IPS-NIHi7 (cell line): Measurements from ENCODE around the gene BTG2.
"Not testable (repeated sequence)": the region's sequence is repeated elsewhere in the genome, so short reads cannot be mapped to it uniquely, and the experiment has no call there.

Source experiments
- DNase-seq: peaks from one replicate; pipeline ENCODE4 v3.0.0; 2012; ENCODE audit warnings: mixed read lengths; ENCODE audit errors: extremely low spot score

BTG2 gene

GRCh38 chr1:203304919-203305808, at the start of gene BTG2:
TSS of gene BTG2 (plus strand) at chr1:203305519. CDS start at chr1:203305607, 88 bp downstream.
- DNase-seq: peak; percentile 95

GRCh38 chr1:203256636-203257035, 48.7 kb upstream of the BTG2 start:
- DNase-seq: not testable (repeated sequence)

- DNase-seq: no peak
These were observed 41.8 kb upstream of the BTG2 start for GRCh38 chr1:203263496-203263895.

GRCh38 chr1:203264052-203264501, 41.2 kb upstream of the BTG2 start:
- no peak for DNase-seq

- no peak for DNase-seq
These were observed 39.8 kb upstream of the BTG2 start for GRCh38 chr1:203265541-203265940.

- not testable (repeated sequence) for DNase-seq
These were observed 39.2 kb upstream of the BTG2 start for GRCh38 chr1:203266140-203266539.

- peak; percentile 73 for DNase-seq
These were observed 37.9 kb upstream of the BTG2 start for GRCh38 chr1:203267347-203267846.

- DNase-seq: no peak
These were observed 37.4 kb upstream of the BTG2 start for GRCh38 chr1:203267912-203268311.

GRCh38 chr1:203268901-203269653, 36.2 kb upstream of the BTG2 start:
- DNase-seq: peak; percentile 68

GRCh38 chr1:203269654-203270020, 35.7 kb upstream of the BTG2 start:
- DNase-seq: no peak

- no peak for DNase-seq
These were observed 34.9 kb upstream of the BTG2 start for GRCh38 chr1:203270448-203270847.

- peak; percentile 54 for DNase-seq
These were observed 34.1 kb upstream of the BTG2 start for GRCh38 chr1:203271018-203271743.

- DNase-seq: no peak
These were observed 33.2 kb upstream of the BTG2 start for GRCh38 chr1:203271962-203272632.

- no peak for DNase-seq
These were observed 32.6 kb upstream of the BTG2 start for GRCh38 chr1:203272633-203273205.

GRCh38 chr1:203273206-203273868, 32.0 kb upstream of the BTG2 start:
- DNase-seq: peak; percentile 70

GRCh38 chr1:203273869-203274602, 31.3 kb upstream of the BTG2 start:
- DNase-seq: no peak

GRCh38 chr1:203274603-203275381, 30.5 kb upstream of the BTG2 start:
- DNase-seq: no peak

GRCh38 chr1:203275656-203276272, 29.6 kb upstream of the BTG2 start:
- no peak for DNase-seq
